ENCODE results near the gene NEK7.
A peak's percentile ranks its signal among the peaks of the same experiment; 100 is the strongest.

Gene NEK7

DNA sequence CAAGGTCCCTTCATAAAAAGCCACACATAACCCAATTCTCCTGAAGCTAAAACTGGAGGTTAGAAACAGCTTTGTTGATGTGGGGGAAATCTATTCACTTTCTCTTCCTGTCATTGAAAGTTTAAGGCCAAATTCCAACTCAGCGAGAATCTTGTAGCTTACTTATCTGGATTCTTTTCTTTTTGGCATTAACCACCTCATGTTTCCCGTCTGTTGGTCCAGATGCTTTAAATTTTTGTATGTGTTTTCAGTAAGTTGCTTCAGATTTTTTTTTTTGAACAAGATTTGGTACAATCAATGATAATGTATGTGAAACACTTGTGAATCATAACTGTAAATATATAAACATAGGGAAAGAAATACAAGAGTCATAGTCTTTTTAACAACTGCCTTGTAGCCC, 33.7 kb upstream of the NEK7 start:
- WGBS = no CpG with 5 or more reads among the region's 2 CpGs
- no peak overlapping the region for H3K4ac ChIP-seq (ENCODE audit: low read depth in 1 of 2, low read length in 2 of 2)
- H2BK120ac ChIP-seq (ENCODE audit: low read depth, low read length) = no peak overlapping the region
- H3K36me3 ChIP-seq (ENCODE audit: control insufficient read depth in 1 of 2, insufficient read depth in 2 of 2, low read depth in 1 of 2, low read length in 2 of 2) = no peaks in the 10 kb centered on the region
- DNase-seq = peak; percentile 29
- H4K91ac ChIP-seq (ENCODE audit: low read length) = no peak overlapping the region
- H3K14ac ChIP-seq (ENCODE audit: low read length in 2 of 2) = no peak overlapping the region
- H3K4me1 ChIP-seq (ENCODE audit: control insufficient read depth, insufficient read depth, low read depth, low read length) = peaks cover 7% of the 10 kb centered on the region
- H2AFZ ChIP-seq (ENCODE audit: low read depth, low read length) = no peak overlapping the region
- no peak overlapping the region for H3K23ac ChIP-seq (ENCODE audit: low read length in 2 of 2)
- H4K8ac ChIP-seq (ENCODE audit: low read length) = no peak overlapping the region
- no peak overlapping the region for H3K18ac ChIP-seq (ENCODE audit: low read depth in 1 of 2, low read length in 2 of 2)
- no peak overlapping the region for H2BK15ac ChIP-seq (ENCODE audit: low read depth, poor library complexity, severe bottlenecking)
- H3K4me3 ChIP-seq (ENCODE audit: insufficient read depth in 1 of 2, low read depth in 1 of 2, low read length in 2 of 2) = no peak overlapping the region
- H3K4me2 ChIP-seq (ENCODE audit: low read length, poor library complexity, severe bottlenecking) = no peak overlapping the region
- H3K27me3 ChIP-seq (ENCODE audit: control insufficient read depth in 1 of 2, insufficient read depth in 1 of 2, low read length in 2 of 2) = no peaks in the 10 kb centered on the region
- H2BK12ac ChIP-seq (ENCODE audit: low read length in 2 of 2) = no peak overlapping the region
- peak overlapping the region; percentile 22 for H3K9ac ChIP-seq (ENCODE audit: low read length)
- no peaks in the 10 kb centered on the region for H3K9me3 ChIP-seq (ENCODE audit: control insufficient read depth, low read length)
- no peak overlapping the region for H3K27ac ChIP-seq (ENCODE audit: low read length, poor library complexity, severe bottlenecking)
- no peaks in the 10 kb centered on the region for H3K79me1 ChIP-seq (replicated peaks; ENCODE audit: low read length, poor library complexity, severe bottlenecking)
- no peak overlapping the region for H2BK5ac ChIP-seq (ENCODE audit: low read depth, low read length, poor library complexity, severe bottlenecking)
- H2AK5ac ChIP-seq (ENCODE audit: low read length, severe bottlenecking) = no peak overlapping the region

DNA sequence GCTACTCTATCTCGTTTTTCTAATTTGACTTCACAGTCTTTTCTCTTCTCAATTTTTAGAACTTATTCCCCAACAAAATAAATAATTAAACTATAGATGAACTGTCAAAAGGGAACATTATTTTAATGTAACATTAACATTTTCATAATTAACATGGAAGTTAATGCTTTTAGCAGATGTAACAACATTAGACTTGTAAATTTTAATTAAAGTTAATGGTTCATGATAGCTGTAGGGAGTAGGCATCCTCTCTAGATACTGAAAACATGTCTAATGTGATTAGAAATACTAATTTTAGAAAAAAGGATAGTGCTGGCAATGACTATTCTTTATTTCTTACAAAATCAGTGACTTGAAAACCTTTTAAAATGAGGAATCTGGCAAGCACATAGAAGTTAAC, 32.1 kb upstream of the NEK7 start:
- no peak overlapping the region for H2BK120ac ChIP-seq (ENCODE audit: low read depth, low read length)
- no peak overlapping the region for H3K23ac ChIP-seq (ENCODE audit: low read length in 2 of 2)
- no peak overlapping the region for H4K8ac ChIP-seq (ENCODE audit: low read length)
- no peak overlapping the region for H3K14ac ChIP-seq (ENCODE audit: low read length in 2 of 2)
- 83% methylated on average over 1 of the region's 1 CpG for WGBS
- no peak overlapping the region for H3K4me2 ChIP-seq (ENCODE audit: low read length, poor library complexity, severe bottlenecking)
- H3K27me3 ChIP-seq (ENCODE audit: control insufficient read depth in 1 of 2, insufficient read depth in 1 of 2, low read length in 2 of 2) = no peaks in the 10 kb centered on the region
- H3K4me3 ChIP-seq (ENCODE audit: insufficient read depth in 1 of 2, low read depth in 1 of 2, low read length in 2 of 2) = no peak overlapping the region
- H3K9me3 ChIP-seq (ENCODE audit: control insufficient read depth, low read length) = no peaks in the 10 kb centered on the region
- no peak overlapping the region for H3K4ac ChIP-seq (ENCODE audit: low read depth in 1 of 2, low read length in 2 of 2)
- H3K36me3 ChIP-seq (ENCODE audit: control insufficient read depth in 1 of 2, insufficient read depth in 2 of 2, low read depth in 1 of 2, low read length in 2 of 2) = no peaks in the 10 kb centered on the region
- H3K79me1 ChIP-seq (replicated peaks; ENCODE audit: low read length, poor library complexity, severe bottlenecking) = no peaks in the 10 kb centered on the region
- no peak overlapping the region for H2BK12ac ChIP-seq (ENCODE audit: low read length in 2 of 2)
- no peak overlapping the region for H4K91ac ChIP-seq (ENCODE audit: low read length)
- no peak overlapping the region for H2AK5ac ChIP-seq (ENCODE audit: low read length, severe bottlenecking)
- DNase-seq = no peak
- H2BK15ac ChIP-seq (ENCODE audit: low read depth, poor library complexity, severe bottlenecking) = no peak overlapping the region
- H3K4me1 ChIP-seq (ENCODE audit: control insufficient read depth, insufficient read depth, low read depth, low read length) = peaks cover 7% of the 10 kb centered on the region
- no peak overlapping the region for H3K18ac ChIP-seq (ENCODE audit: low read depth in 1 of 2, low read length in 2 of 2)
- H2BK5ac ChIP-seq (ENCODE audit: low read depth, low read length, poor library complexity, severe bottlenecking) = no peak overlapping the region
- no peak overlapping the region for H3K27ac ChIP-seq (ENCODE audit: low read length, poor library complexity, severe bottlenecking)
- H3K9ac ChIP-seq (ENCODE audit: low read length) = no peak overlapping the region
- no peak overlapping the region for H2AFZ ChIP-seq (ENCODE audit: low read depth, low read length)

DNA sequence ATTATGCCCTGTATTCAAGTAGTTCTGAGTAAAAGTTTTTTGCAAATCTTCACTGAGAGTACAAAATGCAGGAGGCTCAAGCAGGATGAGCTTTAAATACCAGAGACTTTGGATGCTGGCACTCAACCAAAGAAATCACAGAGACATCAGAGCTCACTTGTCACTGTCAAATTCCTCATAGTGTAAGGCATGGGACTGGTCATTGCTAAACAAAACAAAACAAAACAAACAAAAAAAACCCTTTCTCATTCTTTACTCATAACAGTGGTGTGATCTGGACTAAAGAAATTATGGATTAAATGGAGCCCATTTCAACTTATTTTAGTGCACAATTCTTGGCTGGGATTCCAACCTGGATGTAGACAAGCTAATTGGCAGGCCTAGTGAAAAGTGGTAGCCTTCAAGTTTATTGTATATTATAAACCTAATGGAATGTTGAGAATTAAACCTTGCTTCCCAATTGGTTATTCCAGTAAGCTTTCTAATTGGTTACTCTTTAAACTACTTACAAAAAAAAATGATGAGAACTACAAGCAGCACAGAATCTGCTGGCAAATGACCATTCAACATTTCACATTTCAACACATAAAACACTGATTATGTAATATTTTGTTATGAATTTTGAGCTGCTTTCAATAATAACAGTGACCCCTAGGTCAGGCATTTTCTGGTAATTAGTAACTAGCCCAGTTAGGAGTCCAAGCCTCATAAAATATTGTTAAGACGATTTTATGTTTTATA, 30.6 kb upstream of the NEK7 start:
- Histone ChIP-seq H2BK120ac (ENCODE audit: low read depth, low read length) (no peak overlapping the region), H3K14ac (ENCODE audit: low read length in 2 of 2) (no peak overlapping the region), H2BK12ac (ENCODE audit: low read length in 2 of 2) (no peak overlapping the region), H3K79me1 (replicated peaks; ENCODE audit: low read length, poor library complexity, severe bottlenecking) (no peaks in the 10 kb centered on the region), H3K23ac (ENCODE audit: low read length in 2 of 2) (no peak overlapping the region), H3K18ac (ENCODE audit: low read depth in 1 of 2, low read length in 2 of 2) (no peak overlapping the region), H2AFZ (ENCODE audit: low read depth, low read length) (no peak overlapping the region), H3K4ac (ENCODE audit: low read depth in 1 of 2, low read length in 2 of 2) (no peak overlapping the region), H3K4me2 (ENCODE audit: low read length, poor library complexity, severe bottlenecking) (no peak overlapping the region), H2BK15ac (ENCODE audit: low read depth, poor library complexity, severe bottlenecking) (no peak overlapping the region), H3K9ac (ENCODE audit: low read length) (no peak overlapping the region), H2AK5ac (ENCODE audit: low read length, severe bottlenecking) (no peak overlapping the region), H4K91ac (ENCODE audit: low read length) (no peak overlapping the region), H3K27me3 (ENCODE audit: control insufficient read depth in 1 of 2, insufficient read depth in 1 of 2, low read length in 2 of 2) (no peaks in the 10 kb centered on the region), H4K8ac (ENCODE audit: low read length) (no peak overlapping the region), H3K4me3 (ENCODE audit: insufficient read depth in 1 of 2, low read depth in 1 of 2, low read length in 2 of 2) (no peak overlapping the region), H3K4me1 (ENCODE audit: control insufficient read depth, insufficient read depth, low read depth, low read length) (peaks cover 4% of the 10 kb centered on the region), H3K9me3 (ENCODE audit: control insufficient read depth, low read length) (no peaks in the 10 kb centered on the region), H2BK5ac (ENCODE audit: low read depth, low read length, poor library complexity, severe bottlenecking) (no peak overlapping the region), H3K27ac (ENCODE audit: low read length, poor library complexity, severe bottlenecking) (peak overlapping the region; percentile 56), H3K36me3 (ENCODE audit: control insufficient read depth in 1 of 2, insufficient read depth in 2 of 2, low read depth in 1 of 2, low read length in 2 of 2) (no peaks in the 10 kb centered on the region)
- WGBS = no CpG with 5 or more reads among the region's 1 CpG
- DNase-seq = peak; percentile 45

DNA sequence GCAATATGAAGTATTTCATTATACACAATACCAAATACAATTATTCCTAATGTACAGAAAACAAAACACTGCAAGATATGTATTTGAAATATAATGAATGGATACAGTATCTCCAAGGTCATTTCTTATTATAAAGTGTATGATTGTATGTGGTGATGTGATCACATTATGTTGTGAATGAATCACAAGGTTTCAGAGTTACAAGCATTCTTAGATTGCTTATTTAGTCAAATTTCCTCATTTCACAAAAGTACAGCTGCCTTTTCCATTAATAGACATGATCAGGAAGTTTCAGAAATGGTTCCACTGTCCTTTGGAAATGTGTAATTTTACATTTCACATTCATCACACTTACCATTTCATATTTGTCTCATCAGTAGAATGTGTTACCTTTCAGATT, 28.3 kb upstream of the NEK7 start:
- Histone ChIP-seq H3K4me3 (ENCODE audit: insufficient read depth in 1 of 2, low read depth in 1 of 2, low read length in 2 of 2) (no peak overlapping the region), H3K36me3 (ENCODE audit: control insufficient read depth in 1 of 2, insufficient read depth in 2 of 2, low read depth in 1 of 2, low read length in 2 of 2) (no peaks in the 10 kb centered on the region), H3K27ac (ENCODE audit: low read length, poor library complexity, severe bottlenecking) (no peak overlapping the region), H3K9me3 (ENCODE audit: control insufficient read depth, low read length) (no peaks in the 10 kb centered on the region), H2BK5ac (ENCODE audit: low read depth, low read length, poor library complexity, severe bottlenecking) (no peak overlapping the region), H3K27me3 (ENCODE audit: control insufficient read depth in 1 of 2, insufficient read depth in 1 of 2, low read length in 2 of 2) (no peaks in the 10 kb centered on the region), H3K9ac (ENCODE audit: low read length) (no peak overlapping the region), H2AK5ac (ENCODE audit: low read length, severe bottlenecking) (no peak overlapping the region), H3K14ac (ENCODE audit: low read length in 2 of 2) (no peak overlapping the region), H2BK12ac (ENCODE audit: low read length in 2 of 2) (no peak overlapping the region), H3K4me2 (ENCODE audit: low read length, poor library complexity, severe bottlenecking) (no peak overlapping the region), H4K8ac (ENCODE audit: low read length) (no peak overlapping the region), H3K4me1 (ENCODE audit: control insufficient read depth, insufficient read depth, low read depth, low read length) (peaks cover 2% of the 10 kb centered on the region), H2BK120ac (ENCODE audit: low read depth, low read length) (no peak overlapping the region), H2BK15ac (ENCODE audit: low read depth, poor library complexity, severe bottlenecking) (no peak overlapping the region), H3K23ac (ENCODE audit: low read length in 2 of 2) (no peak overlapping the region), H4K91ac (ENCODE audit: low read length) (no peak overlapping the region), H3K18ac (ENCODE audit: low read depth in 1 of 2, low read length in 2 of 2) (no peak overlapping the region), H3K4ac (ENCODE audit: low read depth in 1 of 2, low read length in 2 of 2) (no peak overlapping the region), H3K79me1 (replicated peaks; ENCODE audit: low read length, poor library complexity, severe bottlenecking) (no peaks in the 10 kb centered on the region), H2AFZ (ENCODE audit: low read depth, low read length) (no peak overlapping the region)
- DNase-seq = no peak
